ENCODE results near the gene CCDC50.
A peak's percentile ranks its signal among the peaks of the same experiment; 100 is the strongest.

CCDC50 gene

GRCh38 chr3:191328962-191329653 lies at the start of gene CCDC50:
Gene CCDC50, plus strand, starts transcription at chr3:191329394. Its CDS starts 281 bp downstream, at chr3:191329675.
- DNase-seq (ENCODE audit: low read depth), result peak; percentile 76

GRCh38 chr3:191280111-191280510 lies 49.1 kb upstream of the CCDC50 start:
- DNase-seq (ENCODE audit: low read depth), result no peak

- no peak for DNase-seq (ENCODE audit: low read depth)
Measured at GRCh38 chr3:191280882-191281281, 48.3 kb upstream of the CCDC50 start.

GRCh38 chr3:191282251-191283185 lies 46.7 kb upstream of the CCDC50 start:
- DNase-seq (ENCODE audit: low read depth), result peak; percentile 78

GRCh38 chr3:191283400-191283799 lies 45.8 kb upstream of the CCDC50 start:
- no peak for DNase-seq (ENCODE audit: low read depth)

- peak; percentile 62 for DNase-seq (ENCODE audit: low read depth)
Measured at GRCh38 chr3:191290311-191291025, 38.7 kb upstream of the CCDC50 start.

GRCh38 chr3:191292243-191293015 lies 36.8 kb upstream of the CCDC50 start:
- DNase-seq (ENCODE audit: low read depth), result no peak

- no peak for DNase-seq (ENCODE audit: low read depth)
Measured at GRCh38 chr3:191294291-191294690, 34.9 kb upstream of the CCDC50 start.

GRCh38 chr3:191296041-191296541 lies 33.1 kb upstream of the CCDC50 start:
- DNase-seq (ENCODE audit: low read depth), result no peak

- DNase-seq (ENCODE audit: low read depth), result no peak
Measured at GRCh38 chr3:191298846-191299245, 30.3 kb upstream of the CCDC50 start.

GRCh38 chr3:191300422-191300821 lies 28.8 kb upstream of the CCDC50 start:
- no peak for DNase-seq (ENCODE audit: low read depth)

GRCh38 chr3:191301017-191301416 lies 28.2 kb upstream of the CCDC50 start:
- DNase-seq (ENCODE audit: low read depth), result no peak

GRCh38 chr3:191301782-191302411 lies 27.3 kb upstream of the CCDC50 start:
- DNase-seq (ENCODE audit: low read depth), result no peak

- DNase-seq (ENCODE audit: low read depth), result no peak
Measured at GRCh38 chr3:191302451-191302850, 26.7 kb upstream of the CCDC50 start.

GRCh38 chr3:191303596-191303995 lies 25.6 kb upstream of the CCDC50 start:
- DNase-seq (ENCODE audit: low read depth), result no peak

GRCh38 chr3:191306428-191306827 lies 22.8 kb upstream of the CCDC50 start:
- DNase-seq (ENCODE audit: low read depth), result no peak

- no peak for DNase-seq (ENCODE audit: low read depth)
Measured at GRCh38 chr3:191307341-191307740, 21.9 kb upstream of the CCDC50 start.

GRCh38 chr3:191313296-191313695 lies 15.9 kb upstream of the CCDC50 start:
- DNase-seq (ENCODE audit: low read depth), result no peak

- DNase-seq (ENCODE audit: low read depth), result no peak
Measured at GRCh38 chr3:191314109-191314728, 15.0 kb upstream of the CCDC50 start.

GRCh38 chr3:191316876-191317603 lies 12.2 kb upstream of the CCDC50 start:
- DNase-seq (ENCODE audit: low read depth), result no peak
